SJSA1 (cell line): ENCODE measurements around the gene SEC24D. TPM values are rescaled to one million over a fixed set of nuclear protein-coding genes. Genes with fewer than 3 reads are reported as not detected.
A peak's percentile ranks its signal among the peaks of the same experiment; 100 is the strongest.

Experiments used
- DNase-seq, 2 experiments: peaks; one replicate each; pipeline ENCODE4 v3.0.0-alpha.2; 2015 to 2020; ENCODE audit warnings: low spot score in 2 of 2, low read depth in 1 of 2
- H3K27ac ChIP-seq: fragments of 250-450 bp; sonication (Bioruptor Pico); 2 replicates; pipeline ENCODE4 v1.5.1; 2020; ENCODE audit warnings: mild to moderate bottlenecking, moderate library complexity
- H3K27me3 ChIP-seq: fragments of 250-450 bp; sonication (Bioruptor Pico); replicated peaks from 2 replicates; pipeline ENCODE4 v1.5.1; 2020; ENCODE audit warnings: mild to moderate bottlenecking, moderate library complexity
- H3K36me3 ChIP-seq: fragments of 250-450 bp; sonication (Bioruptor Pico); 2 replicates; pipeline ENCODE4 v1.5.1; 2020; ENCODE audit warnings: mild to moderate bottlenecking
- H3K4me1 ChIP-seq: fragments of 250-450 bp; sonication (Bioruptor Pico); replicated peaks from 2 replicates; pipeline ENCODE4 v1.6.1; 2021; ENCODE audit warnings: mild to moderate bottlenecking
- H3K4me3 ChIP-seq: fragments of 250-450 bp; sonication (Bioruptor Pico); 2 replicates; pipeline ENCODE4 v1.5.1; 2020; ENCODE audit warnings: mild to moderate bottlenecking
- H3K9me3 ChIP-seq: fragments of 250-450 bp; sonication (Bioruptor Pico); replicated peaks from 2 replicates; pipeline ENCODE4 v1.5.1; 2020; ENCODE audit warnings: mild to moderate bottlenecking
- total RNA-seq: library from RNA; depleted of rRNA; stranded (reverse); fragments of >200 nt; shearing (Covaris generic); gene quantifications from 2 replicates; pipeline ENCODE4 v1.2.3, GENCODE V29; 2014

SEC24D gene
- total RNA-seq, 1 experiment from 2014 or later, result 79.9 TPM

DNA sequence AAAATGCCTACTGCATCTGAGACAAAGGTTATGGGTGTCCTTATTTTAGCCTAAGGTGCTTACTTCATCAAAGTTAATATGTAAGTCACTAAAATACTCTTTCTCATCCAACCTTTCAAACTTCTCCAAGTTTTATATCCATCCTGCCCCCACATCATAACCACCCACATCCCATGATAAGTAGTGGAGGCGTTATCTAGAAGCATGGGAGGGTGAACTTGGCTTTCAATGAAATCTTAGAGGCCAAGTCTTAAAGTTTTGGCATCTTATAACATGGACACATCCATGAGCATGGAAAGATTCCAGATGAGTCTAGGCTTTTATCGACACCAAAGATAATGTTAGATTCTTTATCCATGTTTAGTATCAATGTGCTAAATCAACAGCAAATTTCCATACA is 22.9 kb upstream of the SEC24D start:
- no peak overlapping the region for H3K4me3 ChIP-seq
- no peaks in the 10 kb centered on the region for H3K36me3 ChIP-seq
- no peaks in the 10 kb centered on the region for H3K27me3 ChIP-seq
- H3K4me1 ChIP-seq, result no peaks in the 10 kb centered on the region
- H3K9me3 ChIP-seq, result no peaks in the 10 kb centered on the region
- DNase-seq, result no peak
- H3K27ac ChIP-seq, result no peak overlapping the region

DNA sequence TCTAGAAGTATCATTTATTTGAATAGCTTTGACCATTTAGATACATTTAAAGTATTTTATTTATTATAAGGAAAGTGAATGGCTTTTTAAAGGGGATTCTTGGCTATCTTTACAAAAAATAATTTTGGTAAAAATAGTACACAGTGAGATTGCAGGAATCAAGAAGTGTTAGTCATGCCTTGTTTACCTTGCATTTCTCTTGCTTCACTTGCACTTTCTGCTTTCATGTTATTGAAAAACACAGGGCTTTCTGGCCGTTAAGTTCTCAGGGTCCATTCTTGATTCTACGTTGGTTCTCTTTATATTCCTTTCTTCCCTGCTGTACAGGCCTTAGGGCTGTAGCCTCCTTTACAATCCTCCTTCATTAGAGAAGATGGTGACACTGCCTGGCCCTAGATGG is 21.8 kb upstream of the SEC24D start:
- DNase-seq, result no peak
- Histone ChIP-seq H3K4me1 (no peaks in the 10 kb centered on the region), H3K27me3 (no peaks in the 10 kb centered on the region), H3K36me3 (no peaks in the 10 kb centered on the region), H3K9me3 (no peaks in the 10 kb centered on the region), H3K4me3 (no peak overlapping the region), H3K27ac (no peak overlapping the region)

DNA sequence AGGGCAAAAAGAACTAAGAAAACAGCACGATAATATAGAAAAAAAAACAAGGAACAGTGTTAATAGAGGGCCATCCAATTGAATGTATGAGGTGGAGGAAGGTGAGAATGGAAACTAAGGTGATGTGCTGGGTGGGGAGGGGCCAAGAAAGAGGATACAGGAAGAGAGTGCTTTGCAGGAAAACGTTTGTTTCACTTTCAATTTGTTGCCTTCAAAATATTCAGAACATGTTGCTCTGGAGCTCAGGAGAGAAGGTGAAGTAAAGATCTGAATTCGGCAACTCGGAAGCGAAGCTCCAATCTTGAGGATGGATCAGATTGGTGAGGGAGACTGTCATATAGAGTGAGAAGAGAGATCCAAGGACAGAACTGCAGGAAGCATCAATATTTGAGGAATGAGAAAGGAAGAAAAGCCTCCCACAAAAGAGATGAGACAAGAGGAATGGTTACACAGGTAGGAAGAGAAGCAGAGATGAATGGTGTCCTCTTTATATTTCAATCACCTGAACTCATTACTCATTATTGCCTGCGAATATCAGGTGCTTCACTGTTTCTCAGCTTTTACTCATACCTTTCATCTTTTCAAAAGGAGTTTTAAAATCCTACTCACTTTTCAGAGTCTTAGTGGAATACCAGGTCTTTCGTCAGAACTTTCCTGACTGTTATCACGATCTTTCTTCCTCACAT is 14.7 kb upstream of the SEC24D start:
- peak overlapping the region; percentile 29 for H3K4me3 ChIP-seq
- peak in 1 of 2 experiments; percentile 28 for DNase-seq
- H3K4me1 ChIP-seq, result peaks cover 10% of the 10 kb centered on the region
- H3K36me3 ChIP-seq, result no peaks in the 10 kb centered on the region
- no peaks in the 10 kb centered on the region for H3K27me3 ChIP-seq
- no peaks in the 10 kb centered on the region for H3K9me3 ChIP-seq
- H3K27ac ChIP-seq, result no peak overlapping the region

DNA sequence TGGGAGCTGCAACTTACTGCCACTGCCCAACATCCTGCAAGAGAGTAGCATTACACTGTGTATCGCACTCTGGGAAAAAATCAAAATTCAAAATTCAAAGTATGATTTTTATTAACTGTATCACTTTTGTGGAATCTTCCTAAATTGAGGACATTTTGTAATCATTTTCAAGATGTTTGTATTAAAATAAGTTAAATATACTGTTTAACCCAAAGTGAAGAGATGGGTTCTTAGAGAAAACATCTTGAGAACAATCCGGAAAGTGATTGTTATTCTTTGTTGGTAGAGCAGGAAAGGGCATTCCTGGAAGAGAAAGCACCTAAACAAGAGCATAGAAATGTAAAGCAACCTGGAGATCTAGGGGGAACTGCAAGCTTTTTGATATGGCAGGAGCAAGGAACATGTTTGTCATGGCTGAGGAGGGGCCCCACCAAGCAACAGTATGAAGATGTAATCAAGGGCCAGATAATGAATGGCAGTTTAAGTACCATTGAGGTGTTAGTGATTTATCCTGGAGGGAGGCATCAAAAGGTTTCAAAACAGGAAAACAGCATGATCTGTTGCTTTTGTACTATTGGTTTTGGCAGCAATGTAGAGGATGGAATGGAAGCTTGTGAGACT is 14.1 kb upstream of the SEC24D start:
- Histone ChIP-seq H3K27me3 (no peaks in the 10 kb centered on the region), H3K27ac (no peak overlapping the region), H3K4me3 (peak overlapping the region; percentile 29), H3K36me3 (no peaks in the 10 kb centered on the region), H3K4me1 (peaks cover 10% of the 10 kb centered on the region), H3K9me3 (no peaks in the 10 kb centered on the region)
- no peak for DNase-seq

DNA sequence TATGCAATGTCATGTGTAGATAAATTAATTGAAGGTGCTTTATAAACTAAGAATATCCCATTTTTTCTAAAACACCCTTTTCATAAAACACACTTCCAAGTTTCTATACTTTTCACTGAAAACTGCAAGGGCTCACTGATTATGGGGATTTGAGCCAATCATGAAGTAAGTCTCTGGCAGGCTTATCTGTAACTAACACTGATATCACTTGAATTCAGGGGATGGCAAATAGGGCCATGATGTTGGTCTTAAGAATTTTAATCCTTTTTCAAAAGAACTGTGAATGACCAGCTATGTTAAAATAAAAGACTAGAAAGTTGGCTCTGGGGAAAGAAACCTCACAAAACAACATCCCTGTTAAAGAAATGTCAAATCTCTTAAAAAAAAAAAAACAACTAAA is 13.0 kb upstream of the SEC24D start:
- Histone ChIP-seq H3K27ac (no peak overlapping the region), H3K36me3 (no peaks in the 10 kb centered on the region), H3K4me1 (peaks cover 10% of the 10 kb centered on the region), H3K27me3 (no peaks in the 10 kb centered on the region), H3K4me3 (no peak overlapping the region), H3K9me3 (no peaks in the 10 kb centered on the region)
- no peak for DNase-seq

DNA sequence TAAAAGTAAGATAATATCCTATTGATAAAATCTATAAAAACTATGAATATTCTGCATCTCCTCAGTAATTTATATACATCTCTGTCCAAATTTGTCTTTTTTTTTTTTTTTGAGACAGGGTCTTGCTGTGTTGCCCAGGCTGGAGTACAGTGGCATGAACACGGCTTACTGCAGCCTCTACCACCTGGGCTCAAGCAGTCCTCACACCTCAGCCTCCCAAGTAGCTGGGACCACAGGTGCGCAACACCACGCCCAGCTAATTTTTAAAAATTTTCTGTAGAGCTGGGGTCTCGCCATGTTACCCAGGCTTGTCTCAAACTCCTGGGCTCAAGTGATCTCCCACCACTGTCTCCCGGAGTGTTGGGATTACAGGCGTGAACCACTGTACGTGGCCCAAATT is 12.3 kb upstream of the SEC24D start:
- H3K27me3 ChIP-seq, result no peaks in the 10 kb centered on the region
- H3K27ac ChIP-seq, result no peak overlapping the region
- H3K4me3 ChIP-seq, result no peak overlapping the region
- no peaks in the 10 kb centered on the region for H3K9me3 ChIP-seq
- no peaks in the 10 kb centered on the region for H3K36me3 ChIP-seq
- H3K4me1 ChIP-seq, result peaks cover 10% of the 10 kb centered on the region
- DNase-seq, result no peak

DNA sequence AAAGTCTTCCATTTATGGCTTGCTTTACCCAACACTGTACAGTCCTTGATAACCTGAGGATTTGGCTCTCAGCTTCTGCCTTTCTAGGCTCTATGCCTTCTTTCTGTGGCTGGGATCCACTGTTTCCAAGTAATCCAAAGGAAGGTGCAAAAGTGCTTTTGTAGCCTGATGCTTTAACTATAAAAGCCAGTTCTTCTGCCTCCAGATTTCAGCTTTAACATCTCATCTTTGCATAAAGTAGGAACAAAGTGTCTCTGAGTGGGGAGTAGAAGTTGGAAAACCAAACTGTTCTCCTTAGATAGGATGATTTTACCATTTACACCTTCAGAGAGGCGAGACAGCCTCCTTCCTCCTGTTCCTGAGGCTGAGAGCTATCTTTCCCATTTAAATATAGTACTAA is 11.1 kb upstream of the SEC24D start:
- no peak for DNase-seq

DNA sequence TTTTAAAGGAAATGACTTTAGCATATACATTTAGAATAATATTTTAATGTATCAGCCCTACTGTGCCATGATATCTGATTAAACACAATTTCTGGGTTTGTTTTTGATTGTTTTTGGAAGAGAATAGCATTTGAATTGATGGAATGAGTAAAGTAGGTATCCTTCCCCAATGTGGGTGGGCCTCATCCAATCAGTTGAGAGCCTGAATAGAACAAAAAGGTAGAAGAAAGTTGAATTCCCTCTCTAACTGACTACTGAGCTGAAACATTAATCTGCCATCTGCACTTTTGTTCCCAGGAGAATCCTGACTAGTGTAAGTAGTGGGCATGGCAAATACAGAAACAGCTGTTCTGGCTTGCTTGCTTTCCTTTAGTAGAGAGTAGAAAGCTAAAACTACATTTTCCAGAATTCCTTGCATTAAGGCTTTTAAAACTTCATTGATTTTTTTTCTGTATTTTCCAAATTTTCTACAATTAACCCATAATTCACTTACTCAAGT is 9.7 kb upstream of the SEC24D start:
- H3K27ac ChIP-seq, result no peak overlapping the region
- no peak overlapping the region for H3K4me3 ChIP-seq
- H3K9me3 ChIP-seq, result no peaks in the 10 kb centered on the region
- H3K27me3 ChIP-seq, result no peaks in the 10 kb centered on the region
- peaks cover 13% of the 10 kb centered on the region for H3K4me1 ChIP-seq
- DNase-seq, result no peak
- no peaks in the 10 kb centered on the region for H3K36me3 ChIP-seq

More for the DNA sequence above, 11.1 kb upstream of the SEC24D start:
- no peaks in the 10 kb centered on the region for H3K27me3 ChIP-seq
- H3K36me3 ChIP-seq, result no peaks in the 10 kb centered on the region
- H3K4me1 ChIP-seq, result peaks cover 16% of the 10 kb centered on the region
- H3K9me3 ChIP-seq, result no peaks in the 10 kb centered on the region
- H3K27ac ChIP-seq, result no peak overlapping the region
- H3K4me3 ChIP-seq, result no peak overlapping the region

DNA sequence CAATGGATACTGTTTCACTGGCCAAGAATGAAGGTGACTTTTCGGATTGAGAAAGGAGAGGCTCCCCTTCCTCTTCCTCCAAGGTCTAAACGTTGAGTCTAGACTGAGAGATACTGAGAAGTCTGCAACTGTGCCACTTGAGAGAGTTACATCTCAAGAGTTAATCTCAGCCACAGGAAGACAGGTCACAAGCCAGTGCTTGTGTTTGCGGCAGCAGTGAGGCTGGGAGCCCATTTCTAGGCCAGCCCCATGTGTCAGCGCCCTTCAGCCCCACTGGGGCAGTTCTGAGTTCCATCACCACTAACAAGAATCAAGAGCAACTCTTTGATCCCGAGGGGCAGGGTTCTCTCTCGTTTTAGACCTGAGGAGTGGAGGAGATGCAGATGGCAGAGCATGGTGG is 7.3 kb upstream of the SEC24D start:
- no peaks in the 10 kb centered on the region for H3K27me3 ChIP-seq
- H3K36me3 ChIP-seq, result no peaks in the 10 kb centered on the region
- H3K27ac ChIP-seq, result no peak overlapping the region
- no peaks in the 10 kb centered on the region for H3K9me3 ChIP-seq
- peaks cover 9% of the 10 kb centered on the region for H3K4me1 ChIP-seq
- H3K4me3 ChIP-seq, result no peak overlapping the region
- no peak for DNase-seq

DNA sequence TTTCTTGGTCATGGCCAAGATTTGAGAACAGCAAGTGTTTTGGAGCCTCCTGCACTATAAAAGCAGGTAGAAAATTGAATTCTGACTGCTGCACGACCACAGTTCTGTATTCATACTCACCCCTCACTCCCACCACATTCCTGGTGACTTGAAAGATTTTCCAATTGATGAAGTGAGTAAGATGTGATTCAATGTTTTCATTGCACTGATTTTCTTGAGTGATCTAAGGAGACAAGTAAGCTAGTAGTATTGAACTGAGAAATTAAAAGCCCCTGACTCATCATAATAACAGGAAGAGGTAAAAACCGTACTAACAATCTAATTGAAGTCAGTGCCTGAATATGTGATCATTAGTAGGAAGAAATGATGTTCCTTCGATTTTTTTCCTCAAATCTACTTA is 6.1 kb upstream of the SEC24D start:
- H3K9me3 ChIP-seq, result no peaks in the 10 kb centered on the region
- no peak overlapping the region for H3K4me3 ChIP-seq
- H3K27ac ChIP-seq, result no peak overlapping the region
- peaks cover 9% of the 10 kb centered on the region for H3K4me1 ChIP-seq
- no peaks in the 10 kb centered on the region for H3K36me3 ChIP-seq
- H3K27me3 ChIP-seq, result no peaks in the 10 kb centered on the region
- no peak for DNase-seq

DNA sequence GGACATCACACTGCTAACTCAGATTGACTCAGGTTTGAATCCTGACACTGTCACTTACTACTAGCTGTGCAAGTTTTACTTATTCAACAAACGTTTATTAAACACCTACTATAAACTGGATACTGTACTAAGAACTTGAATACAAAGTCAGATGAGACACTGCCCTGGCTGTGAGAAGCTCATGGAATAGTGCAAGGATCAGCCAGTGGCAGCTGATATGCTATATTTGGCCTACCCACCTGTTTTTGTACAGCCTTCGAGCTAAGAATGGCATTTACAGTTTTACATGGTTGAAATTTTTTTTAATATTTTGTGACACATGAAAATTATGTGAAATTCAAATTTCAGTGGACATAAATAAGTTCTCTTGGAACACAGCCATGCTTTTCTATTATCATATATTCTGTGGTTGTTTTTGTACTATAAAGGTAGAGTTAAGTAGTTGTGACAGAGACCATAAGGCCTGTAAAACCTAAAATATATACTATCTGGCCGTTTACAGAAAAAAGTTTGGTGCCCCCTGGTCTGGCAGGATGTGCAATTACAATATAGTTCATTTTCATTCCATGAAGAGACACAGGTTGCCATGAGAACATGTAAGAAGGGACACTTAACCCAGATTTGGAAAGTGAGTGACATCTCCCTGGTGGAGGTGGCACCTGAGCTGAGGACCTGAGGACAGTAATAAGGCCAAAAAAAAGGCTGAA is 3.4 kb upstream of the SEC24D start:
- no peaks in the 10 kb centered on the region for H3K9me3 ChIP-seq
- peaks cover 4% of the 10 kb centered on the region for H3K36me3 ChIP-seq
- H3K27me3 ChIP-seq, result no peaks in the 10 kb centered on the region
- H3K27ac ChIP-seq, result no peak overlapping the region
- no peak for DNase-seq
- peaks cover 17% of the 10 kb centered on the region for H3K4me1 ChIP-seq
- no peak overlapping the region for H3K4me3 ChIP-seq

DNA sequence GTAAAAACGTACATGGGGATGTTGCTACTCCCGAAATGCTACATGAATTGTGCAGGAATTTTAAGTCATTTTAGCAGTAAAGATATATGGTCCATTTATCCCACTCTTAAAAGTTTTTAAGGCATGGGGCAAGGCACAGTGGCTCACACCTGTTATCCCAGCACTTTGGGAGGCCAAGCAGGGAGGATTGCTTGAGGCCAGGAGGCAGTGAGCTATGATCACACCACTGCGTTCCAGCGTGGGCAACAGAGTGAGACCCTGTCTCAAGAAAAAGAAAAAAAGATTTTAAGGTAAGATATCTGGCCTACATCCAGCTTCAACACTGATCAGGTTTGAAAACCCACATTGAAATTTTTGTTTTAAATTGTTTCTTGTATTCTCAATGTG is 1.2 kb upstream of the SEC24D start:
- H3K36me3 ChIP-seq, result peaks cover 25% of the 10 kb centered on the region
- H3K4me3 ChIP-seq, result no peak overlapping the region
- no peak for DNase-seq
- peaks cover 19% of the 10 kb centered on the region for H3K4me1 ChIP-seq
- no peaks in the 10 kb centered on the region for H3K27me3 ChIP-seq
- H3K27ac ChIP-seq, result no peak overlapping the region
- no peaks in the 10 kb centered on the region for H3K9me3 ChIP-seq

DNA sequence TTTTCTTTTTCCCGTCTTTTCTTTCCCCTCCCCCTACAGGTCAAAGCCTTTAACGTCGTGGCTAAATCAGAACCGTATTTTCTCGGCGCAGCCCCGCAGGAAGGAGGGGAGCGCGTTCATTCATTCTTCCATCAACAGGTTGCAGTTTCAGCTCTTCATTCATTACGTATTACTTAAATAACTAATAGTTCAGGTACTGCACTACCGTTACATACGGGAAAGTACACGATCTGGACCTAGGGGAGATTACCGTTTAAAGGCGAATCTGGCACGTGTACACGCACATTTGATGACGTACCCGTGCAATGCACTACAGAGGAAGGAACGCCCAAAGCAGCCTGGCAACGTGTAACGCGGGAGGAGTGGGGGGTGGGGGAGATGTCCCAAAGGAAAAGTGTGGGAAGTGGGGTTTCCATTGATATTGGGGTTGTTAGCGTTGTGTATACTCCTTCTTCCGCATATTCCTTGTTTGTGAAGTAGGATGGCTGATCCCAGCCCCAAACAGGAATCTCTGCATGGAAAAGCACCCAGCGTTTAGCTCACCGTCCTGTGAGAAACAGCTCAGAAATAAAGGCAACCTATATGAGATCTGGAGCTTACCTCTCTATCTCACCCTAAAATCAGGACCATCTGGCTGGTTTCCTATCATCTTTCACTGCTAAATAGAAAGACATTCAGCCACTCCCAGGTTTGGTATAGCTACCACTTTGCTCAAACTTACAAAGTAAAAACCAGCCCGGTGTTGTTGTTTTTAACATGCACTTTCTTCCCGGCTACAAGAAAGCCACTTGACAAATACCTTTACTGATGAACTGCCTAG is 585 bp upstream of the SEC24D start:
- peak; percentile 65 to 85 for DNase-seq
- Histone ChIP-seq H3K9me3 (no peaks in the 10 kb centered on the region), H3K4me1 (peaks cover 15% of the 10 kb centered on the region), H3K27me3 (no peaks in the 10 kb centered on the region), H3K4me3 (peak overlapping the region; percentile 98), H3K36me3 (peaks cover 31% of the 10 kb centered on the region), H3K27ac (peak overlapping the region; percentile 85)
